Epidermal melanocyte (primary cell): Measurements from ENCODE around the gene NUP50.
A peak's percentile ranks its signal among the peaks of the same experiment; 100 is the strongest.

Experiments used
- DNase-seq: peaks from one replicate; pipeline ENCODE4 v3.0.0; 2011; ENCODE audit warnings: low spot score; ENCODE audit not compliant: insufficient read length

Gene NUP50, protein sequence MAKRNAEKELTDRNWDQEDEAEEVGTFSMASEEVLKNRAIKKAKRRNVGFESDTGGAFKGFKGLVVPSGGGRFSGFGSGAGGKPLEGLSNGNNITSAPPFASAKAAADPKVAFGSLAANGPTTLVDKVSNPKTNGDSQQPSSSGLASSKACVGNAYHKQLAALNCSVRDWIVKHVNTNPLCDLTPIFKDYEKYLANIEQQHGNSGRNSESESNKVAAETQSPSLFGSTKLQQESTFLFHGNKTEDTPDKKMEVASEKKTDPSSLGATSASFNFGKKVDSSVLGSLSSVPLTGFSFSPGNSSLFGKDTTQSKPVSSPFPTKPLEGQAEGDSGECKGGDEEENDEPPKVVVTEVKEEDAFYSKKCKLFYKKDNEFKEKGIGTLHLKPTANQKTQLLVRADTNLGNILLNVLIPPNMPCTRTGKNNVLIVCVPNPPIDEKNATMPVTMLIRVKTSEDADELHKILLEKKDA

DNA sequence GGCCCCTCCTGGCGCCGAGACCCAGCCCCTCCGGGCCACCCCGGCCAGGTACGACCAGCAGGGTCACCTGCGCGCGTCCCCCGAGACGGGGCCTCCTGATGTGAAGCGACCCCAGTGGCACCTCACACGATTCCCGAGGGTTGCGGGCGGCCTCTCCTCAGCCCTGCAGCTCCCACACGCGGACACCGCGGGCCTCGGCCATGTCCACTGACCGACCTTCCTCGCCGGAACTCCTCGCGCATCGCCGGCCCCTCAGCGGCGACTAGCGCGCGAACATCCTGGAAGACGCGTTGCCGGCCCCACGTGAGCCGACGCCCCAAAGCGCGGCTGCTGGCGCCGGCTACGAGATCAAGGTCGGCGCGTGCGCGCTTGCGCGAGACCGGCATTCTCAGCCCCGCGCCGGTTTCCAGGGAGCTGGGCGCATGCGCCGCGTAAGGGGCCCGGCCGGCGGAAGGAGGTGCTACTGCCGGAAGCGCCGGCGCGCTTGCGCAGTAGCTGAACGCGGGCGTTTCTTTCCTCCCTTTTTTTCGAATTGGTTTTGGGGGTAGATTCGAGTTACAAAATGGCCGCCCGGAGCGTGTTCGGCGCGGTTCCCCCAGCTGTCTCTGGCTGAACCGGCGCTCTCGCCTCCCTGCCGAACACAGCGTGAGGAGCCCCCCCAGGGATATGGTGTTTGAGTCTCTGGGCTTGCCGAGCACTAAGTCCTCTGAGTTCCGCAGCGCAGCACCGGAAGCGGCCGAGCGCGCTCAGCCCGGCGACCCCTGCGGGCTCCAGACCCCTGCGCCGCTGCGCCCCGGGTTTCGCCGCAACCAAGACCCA is at the start of gene NUP50:
Gene NUP50, plus strand, starts transcription at position 475 of the 819 bp plus-strand sequence. CDS start 4,253 bp downstream, outside the sequence.
- DNase-seq: peak; percentile 97

DNA sequence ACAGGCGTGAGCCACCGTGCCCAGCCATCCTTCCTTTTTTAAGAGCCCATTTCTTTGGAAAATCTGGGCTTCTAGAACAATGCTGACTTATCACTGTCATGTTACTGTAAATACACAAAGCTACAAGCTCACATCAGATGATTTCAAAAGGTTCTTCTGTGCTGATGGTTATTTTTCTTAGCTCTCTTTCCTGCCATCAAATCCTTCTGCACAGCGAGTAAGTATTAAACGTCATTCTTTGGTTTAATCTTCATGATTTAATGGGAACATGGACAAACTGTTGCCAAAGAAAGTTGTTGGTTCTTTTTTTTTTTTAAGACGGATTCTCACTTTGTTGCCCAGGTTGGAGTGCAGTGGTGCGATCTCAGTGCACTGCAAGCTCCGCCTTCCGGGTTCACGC is 43.3 kb upstream of the NUP50 start:
- DNase-seq: no peak

- DNase-seq: no peak
Observed at GRCh38 chr22:45120931-45121330, 42.8 kb upstream of the NUP50 start.

DNA sequence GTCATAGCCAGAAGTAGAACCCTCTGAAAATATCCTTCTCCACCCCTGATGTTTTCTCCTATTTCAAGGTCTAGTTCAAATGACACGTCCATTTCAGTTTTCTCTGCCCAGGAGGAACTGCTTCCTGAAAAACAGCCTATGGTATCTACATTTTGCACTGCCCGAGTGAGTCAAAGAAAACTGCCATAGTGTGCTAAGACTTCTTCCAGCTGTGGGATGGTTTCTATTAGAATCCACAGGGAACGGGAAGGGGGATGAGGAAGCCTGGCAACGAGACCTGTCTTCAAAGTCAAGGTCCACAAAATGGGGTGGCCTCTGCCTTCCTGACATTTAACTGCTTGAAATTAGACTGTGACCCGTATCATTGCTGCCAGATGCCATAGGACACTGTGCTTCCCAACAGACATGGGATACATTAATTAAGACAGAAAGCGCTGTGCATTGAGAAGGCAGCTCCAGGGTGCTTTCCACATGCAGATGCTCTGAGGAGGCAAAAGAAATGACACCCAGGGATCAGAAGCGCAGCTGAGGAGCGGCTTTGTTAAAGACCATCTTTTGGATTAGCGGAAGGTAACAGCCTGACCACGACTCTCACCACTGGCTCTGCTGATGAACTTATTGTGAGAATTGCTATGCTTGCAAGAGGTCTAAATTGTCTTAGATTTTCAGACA is 39.4 kb upstream of the NUP50 start:
- no peak for DNase-seq

DNA sequence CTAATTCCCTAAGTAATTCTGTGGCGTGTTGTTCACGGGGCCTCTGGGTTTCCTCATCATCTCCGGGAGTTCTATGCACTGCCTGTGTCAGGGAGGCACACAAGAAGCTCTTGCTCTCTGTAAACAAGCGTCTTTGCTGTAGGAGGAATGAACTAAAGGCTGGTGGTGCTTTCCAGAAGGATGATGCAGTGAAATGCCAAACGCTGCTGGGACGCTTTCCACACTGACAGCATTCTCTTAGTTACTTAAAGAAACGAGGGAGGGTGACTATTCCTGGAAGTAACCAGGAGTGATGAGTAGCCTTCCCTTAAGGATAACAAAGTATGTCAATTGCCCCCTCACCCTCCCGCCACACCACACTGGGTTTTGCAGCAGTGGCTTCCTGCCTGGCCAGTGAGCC is 38.5 kb upstream of the NUP50 start:
- DNase-seq: no peak

DNA sequence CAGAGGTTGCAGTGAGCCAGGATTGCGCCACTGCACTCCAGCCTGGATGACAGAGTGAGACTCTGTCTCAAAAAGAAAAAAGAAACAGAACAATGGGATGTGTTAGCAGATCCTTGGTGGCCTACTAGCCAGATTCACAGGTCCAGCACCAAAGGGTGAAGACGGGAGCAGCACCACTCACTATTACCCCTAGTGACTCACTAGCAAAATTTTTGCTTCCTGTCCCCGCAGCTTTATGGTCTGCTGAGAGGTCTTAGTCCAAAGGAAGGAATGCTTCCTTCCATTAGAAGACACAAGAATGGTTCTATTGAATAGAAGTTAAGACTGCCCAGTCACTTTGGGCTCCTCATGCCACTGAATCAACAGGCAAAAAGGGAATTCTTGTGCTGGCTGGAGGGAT is 35.9 kb upstream of the NUP50 start:
- no peak for DNase-seq

GRCh38 chr22:45129703-45130524 is 33.8 kb upstream of the NUP50 start:
- DNase-seq: no peak

DNA sequence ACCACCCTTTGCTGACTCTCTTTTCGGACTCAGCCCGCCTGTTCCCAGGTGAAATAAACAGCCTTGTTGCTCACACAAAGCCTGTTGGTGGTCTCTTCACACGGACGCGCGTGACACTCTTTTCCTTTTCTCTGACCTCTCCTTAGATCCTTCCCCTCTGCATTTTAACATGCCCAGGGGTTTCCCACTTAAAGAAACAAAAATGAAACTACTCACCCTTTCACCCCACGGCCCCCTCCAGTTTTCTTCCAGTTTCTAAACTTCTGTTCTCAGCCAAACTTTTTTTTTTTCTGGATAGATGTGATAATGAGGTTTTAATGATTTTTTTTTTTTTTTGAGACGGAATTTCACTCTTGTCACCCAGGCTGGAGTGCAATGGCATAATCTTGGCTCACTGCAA is 32.8 kb upstream of the NUP50 start:
- DNase-seq: no peak

DNA sequence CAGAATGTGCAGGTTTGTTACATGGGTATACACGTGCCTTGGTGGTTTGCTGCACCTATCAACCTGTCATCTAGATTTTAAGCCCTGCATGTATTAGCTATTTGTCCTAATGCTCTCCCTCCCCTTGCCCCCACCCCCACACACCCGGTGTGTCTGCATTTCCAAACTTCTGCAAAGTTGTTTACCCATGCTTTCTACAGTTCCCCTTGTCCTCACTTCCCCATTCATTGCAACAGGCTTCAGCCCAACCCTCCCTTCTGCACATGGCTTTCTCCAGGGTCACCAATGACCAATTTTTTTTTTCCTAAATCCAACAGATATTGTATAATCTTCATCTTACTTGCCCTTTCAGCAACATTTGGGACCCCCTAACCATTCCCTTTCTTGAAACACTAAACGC is 32.0 kb upstream of the NUP50 start:
- DNase-seq: no peak

- no peak for DNase-seq
Observed at GRCh38 chr22:45134313-45134712, 29.4 kb upstream of the NUP50 start.

DNA sequence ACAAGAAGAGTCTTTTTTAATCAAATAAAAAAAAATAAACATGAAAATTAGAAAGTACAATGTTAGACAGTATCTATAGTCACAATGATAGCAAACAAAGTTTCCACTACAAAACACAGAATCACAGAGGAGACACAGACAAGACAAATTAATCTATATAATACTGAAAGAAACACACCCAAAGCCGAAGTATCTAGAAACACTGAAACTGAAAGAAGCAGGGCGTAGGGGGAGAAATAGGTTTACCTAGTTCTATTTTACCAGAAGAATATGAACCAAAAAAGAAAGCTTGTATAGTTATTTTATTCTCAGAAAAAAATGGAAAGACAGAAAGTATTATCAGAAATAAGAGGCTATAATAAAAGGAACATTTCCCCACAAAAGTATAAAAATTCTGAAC is 27.1 kb upstream of the NUP50 start:
- DNase-seq: no peak

DNA sequence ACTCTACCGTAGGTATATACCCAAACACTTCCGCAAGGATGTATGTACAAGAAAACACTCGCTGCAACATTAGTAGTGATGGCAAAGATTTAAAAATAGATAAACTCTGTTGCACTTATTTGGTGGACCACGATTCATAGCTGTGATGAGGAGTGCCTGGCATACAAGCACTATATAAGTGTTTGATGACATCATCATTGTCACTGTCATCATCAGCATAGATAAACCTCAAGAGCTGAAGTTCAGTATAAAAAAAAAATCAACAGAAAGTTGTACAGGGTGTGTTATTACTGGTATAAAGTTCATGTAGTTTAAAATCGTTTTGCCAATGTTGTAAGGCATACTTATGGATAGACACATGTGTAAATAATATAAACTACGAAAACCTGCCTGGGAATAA is 24.0 kb upstream of the NUP50 start:
- no peak for DNase-seq

DNA sequence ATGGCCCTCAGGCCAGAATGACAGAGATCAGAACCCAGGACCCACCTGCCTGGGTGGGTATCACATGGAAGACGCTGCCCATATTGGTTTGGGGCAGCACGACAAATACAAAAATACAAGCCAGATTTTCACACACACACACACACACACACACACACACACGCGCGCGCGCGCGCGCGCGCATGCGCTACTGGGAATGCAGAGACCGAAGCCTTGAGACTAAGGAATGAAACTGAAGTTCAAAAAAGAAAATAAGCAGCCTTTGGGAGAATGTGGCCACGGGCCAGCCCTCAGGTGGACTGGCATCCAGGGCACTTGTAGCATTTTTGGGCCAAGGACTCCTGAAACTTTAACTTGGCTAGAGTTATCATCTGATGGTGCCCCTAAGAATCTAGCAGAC is 21.3 kb upstream of the NUP50 start:
- no peak for DNase-seq

GRCh38 chr22:45144916-45145315 is 18.8 kb upstream of the NUP50 start:
- no peak for DNase-seq

- DNase-seq: no peak
Observed at GRCh38 chr22:45149671-45150070, 14.1 kb upstream of the NUP50 start.

- DNase-seq: no peak
Observed at GRCh38 chr22:45150139-45150538, 13.6 kb upstream of the NUP50 start.

DNA sequence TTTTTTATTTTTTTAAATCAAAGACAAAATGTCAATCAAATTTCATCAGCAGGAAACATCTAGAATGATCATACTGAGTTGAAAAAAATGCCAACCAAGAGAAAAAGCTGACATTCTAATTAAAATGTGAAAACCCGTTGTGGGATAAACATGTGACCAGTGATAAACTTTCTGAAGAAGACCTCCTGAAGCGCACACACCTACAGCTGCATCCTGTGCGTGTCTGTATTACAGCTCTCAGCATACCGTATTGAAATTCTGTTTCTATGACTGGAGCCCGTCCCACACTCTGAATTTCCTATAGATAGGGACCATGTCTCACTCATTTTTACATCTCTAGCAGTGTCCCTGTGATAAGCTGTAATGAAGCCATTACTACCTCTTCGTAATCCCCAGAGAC is 12.2 kb upstream of the NUP50 start:
- DNase-seq: no peak

DNA sequence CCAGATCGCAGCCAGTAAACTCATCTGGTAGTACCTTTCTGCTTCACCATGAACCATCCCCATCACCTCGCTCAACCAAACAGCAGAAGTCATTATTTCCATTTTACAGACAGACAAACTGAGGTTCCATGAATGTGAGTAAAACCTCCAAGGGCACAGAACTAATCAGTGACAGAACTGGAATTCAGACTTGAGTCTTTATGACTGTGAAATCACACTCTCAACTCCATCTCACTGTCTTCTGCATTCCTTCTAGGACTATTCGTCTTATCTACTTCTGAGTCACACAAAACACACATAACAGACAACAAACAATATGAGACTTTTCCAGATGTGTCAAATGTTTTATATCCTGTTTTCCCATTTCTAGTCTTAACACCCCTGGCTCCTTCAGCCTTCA is 9.3 kb upstream of the NUP50 start:
- DNase-seq: no peak

DNA sequence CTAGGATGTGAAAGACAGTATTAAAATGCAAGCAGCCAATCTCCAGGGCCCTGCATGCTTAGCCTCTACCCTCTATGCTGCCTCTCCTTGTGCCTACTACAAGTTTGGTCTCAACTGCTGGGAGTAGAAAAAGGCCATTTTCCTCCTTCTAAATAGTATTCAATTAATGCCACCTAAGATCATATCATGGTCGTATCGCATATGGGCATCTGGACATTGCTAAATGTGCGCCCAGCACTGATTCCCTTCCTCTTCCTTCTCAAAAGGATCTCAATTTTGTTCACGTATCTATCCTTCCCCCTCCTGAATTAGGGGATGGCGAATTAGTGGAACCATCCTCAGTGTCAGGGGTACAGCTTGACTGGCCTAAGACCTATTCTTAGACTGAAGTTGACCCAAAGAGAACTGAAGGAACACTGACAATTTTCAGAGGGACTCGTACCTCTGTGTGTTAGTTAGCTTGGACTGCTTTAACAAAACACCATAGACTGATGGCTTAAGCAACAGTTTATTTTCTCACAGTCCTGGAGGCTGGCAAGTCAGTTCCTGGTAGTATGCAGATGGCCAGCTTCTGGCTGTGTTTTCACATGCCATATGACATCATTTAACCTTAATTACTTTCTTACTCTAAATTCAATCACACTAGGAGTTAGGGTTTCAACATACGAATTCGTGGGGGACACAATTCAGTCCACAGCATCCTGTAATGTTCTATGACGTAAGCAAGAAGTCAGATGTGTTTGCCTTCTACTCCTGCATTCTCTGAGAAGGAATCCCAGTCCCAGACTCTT is 8.5 kb upstream of the NUP50 start:
- no peak for DNase-seq

GRCh38 chr22:45157907-45158306 is 5.8 kb upstream of the NUP50 start:
- DNase-seq: no peak
